ENCODE data around the gene MTHFR. TPM values are rescaled to one million over a fixed set of nuclear protein-coding genes. Genes with fewer than 3 reads are reported as not detected.

MTHFR gene
- total and polyA plus RNA-seq, 2 of the 4 experiments (the other 2 are of a cell fraction) = 7.3 to 7.4 TPM

DNA sequence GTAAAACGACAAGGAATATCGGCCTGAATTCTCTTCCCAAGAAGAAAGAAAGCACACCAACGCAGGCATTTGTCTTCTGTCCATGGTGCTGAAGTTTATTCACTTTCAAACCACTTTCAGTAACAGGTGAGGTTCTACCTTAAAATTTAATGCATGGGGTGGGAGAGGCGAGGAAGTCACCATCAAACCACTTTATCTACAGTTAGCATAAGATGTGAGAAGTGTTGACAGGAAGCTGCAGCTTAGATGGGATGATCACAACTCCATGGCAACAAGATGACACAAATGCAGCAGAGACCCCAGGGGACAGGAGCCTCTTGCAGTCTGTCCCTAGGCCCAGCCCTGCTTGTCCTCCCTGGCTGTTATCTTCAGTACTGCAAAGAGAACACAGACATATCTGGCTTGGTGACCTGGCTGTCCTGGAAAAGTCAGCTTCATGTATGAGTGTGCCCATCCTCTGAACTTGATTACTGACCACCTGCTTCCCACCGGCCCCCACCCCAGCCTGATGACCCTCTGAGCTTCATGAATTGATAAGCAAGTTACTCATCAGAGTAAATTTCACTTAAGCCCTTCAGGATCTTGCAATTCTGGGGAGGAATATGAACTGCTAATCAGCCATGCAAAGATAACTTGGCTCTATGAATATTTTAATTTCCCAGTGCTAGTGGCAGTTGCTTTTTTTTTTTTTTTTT is 40.0 kb upstream of the MTHFR start:
- ATAC-seq (ENCODE audit: low read depth) (no peak), DNase-seq (peak; percentile 24)
- Histone ChIP-seq H3K4me1 (ENCODE audit: control insufficient read depth, insufficient read depth, low read length) (peaks cover 5% of the 10 kb centered on the region; the same call in 1 of the 2 replicates), H2AK5ac (ENCODE audit: low read depth, low read length) (no peak overlapping the region), H2AK9ac (replicated peaks; ENCODE audit: low read depth, low read length, poor library complexity) (no peak overlapping the region), H3K4me3 (ENCODE audit: insufficient read depth, low read depth, low read length) (no peak overlapping the region), H4K5ac (ENCODE audit: low read depth, low read length) (no peak overlapping the region), H3K9me1 (ENCODE audit: insufficient read depth, low read length) (peaks cover 11% of the 10 kb centered on the region; the same call in 1 of the 2 replicates), H2BK15ac (ENCODE audit: low read depth, low read length) (no peak overlapping the region), H2BK20ac (ENCODE audit: low read depth, low read length) (no peak overlapping the region), H2AFZ (replicated peaks; ENCODE audit: low read length, poor library complexity) (no peak overlapping the region), H2BK120ac (ENCODE audit: low read depth, low read length) (no peak overlapping the region), H3K9me3 (ENCODE audit: control insufficient read depth, insufficient read depth, low read length) (no peaks in the 10 kb centered on the region), H4K20me1 (ENCODE audit: insufficient read depth, low read length) (peaks cover 17% of the 10 kb centered on the region; the same call in 1 of the 2 replicates), H3K9ac (ENCODE audit: low read depth, low read length) (no peak overlapping the region), H3K4ac (ENCODE audit: low read depth, low read length) (no peak overlapping the region), H4K91ac (ENCODE audit: insufficient read depth, low read depth, low read length) (no peak overlapping the region), H3K4me2 (ENCODE audit: low read depth, low read length) (no peak overlapping the region), H3K27ac (ENCODE audit: insufficient read depth, low read length) (no peak overlapping the region), H3K36me3 (ENCODE audit: control insufficient read depth, insufficient read depth, low read length) (peaks cover 35% of the 10 kb centered on the region), H3K79me1 (ENCODE audit: low read depth in 1 of 2, low read length in 2 of 2) (no peaks in the 10 kb centered on the region), H2BK5ac (ENCODE audit: low read depth, low read length, poor library complexity, severe bottlenecking) (no peak overlapping the region), H3K14ac (replicated peaks; ENCODE audit: low read depth, low read length) (no peak overlapping the region), H4K8ac (ENCODE audit: low read depth in 2 of 2, low read length in 2 of 2) (no peak overlapping the region), H3K56ac (ENCODE audit: extremely low read depth, insufficient read depth, low read length) (no peak overlapping the region), H3K18ac (ENCODE audit: low read depth, low read length) (no peak overlapping the region), H3K23ac (ENCODE audit: low read depth, low read length) (no peak overlapping the region), H3K27me3 (ENCODE audit: control insufficient read depth, insufficient read depth, low read length) (no peaks in the 10 kb centered on the region; the same call in 1 of the 2 replicates)
- intact Hi-C loops (cut with micrococcal nuclease) = no loop called here
- BruUV-seq (replicated peaks) = no TSS peak
- TF ChIP-seq MAFK (IDR thresholded peaks at IDR 0.05; ENCODE audit: low read depth, low read length) = no peak
- ChIA-PET POLR2A (ENCODE audit: unreplicated experiment) (no interaction called here), CTCF (no interaction called here)
- in situ Hi-C loops (cut with MboI; ENCODE audit: low sequenced_read_pairs) = no loop called here
- no CpG with 5 or more reads among the region's 5 CpGs for WGBS, 2 experiments (ENCODE audit: extremely low coverage in 2 of 2, insufficient read length in 1 of 2)
- dilution Hi-C loops (cut with HindIII; ENCODE audit: low sequenced_read_pairs, unreplicated experiment) = no loop called here
